ENCODE data around the gene ADARB2.
"Not testable (repeated sequence)": the region's sequence is repeated elsewhere in the genome, so short reads cannot be mapped to it uniquely, and the experiment has no call there.

Gene ADARB2

GRCh38 chr10:1172256-1172984, 564.9 kb downstream of the ADARB2 start:
- DNase-seq, result no peak

GRCh38 chr10:1171586-1171985, 565.7 kb downstream of the ADARB2 start:
- no peak for DNase-seq

DNA sequence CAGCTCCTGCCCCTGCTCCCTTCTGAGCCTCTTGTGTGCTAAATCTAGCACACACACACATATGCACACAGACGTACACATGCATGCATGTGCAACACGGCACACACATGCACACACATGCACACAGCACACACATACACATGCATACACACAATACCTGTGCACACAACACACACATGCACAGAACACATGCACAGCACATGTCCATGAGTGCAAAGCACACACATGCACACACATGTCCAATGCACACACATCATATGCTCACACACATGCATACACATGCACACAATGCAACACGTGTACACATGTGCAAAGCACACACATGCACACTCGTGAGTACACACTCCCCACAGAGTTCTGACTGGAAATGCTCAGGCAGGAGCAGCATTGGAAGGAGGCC, 566.1 kb downstream of the ADARB2 start:
- DNase-seq, result no peak

DNA sequence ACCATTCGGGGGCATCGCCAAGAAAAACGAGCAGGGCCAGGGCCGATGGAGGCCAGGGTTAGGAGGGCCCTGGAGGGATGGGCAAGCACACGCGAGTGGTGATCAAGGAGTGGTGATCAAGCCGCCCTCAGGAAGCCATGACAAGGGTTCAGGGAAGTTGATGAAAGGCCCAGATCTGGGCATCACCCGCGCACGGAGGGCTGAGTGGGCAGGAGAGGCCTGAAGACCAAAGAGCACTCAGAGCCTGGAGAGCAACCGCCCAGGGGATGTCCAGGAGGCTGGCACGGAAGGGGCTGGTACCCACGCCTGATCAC, 566.5 kb downstream of the ADARB2 start:
- DNase-seq, result no peak

- DNase-seq, result no peak
Observed at GRCh38 chr10:1169981-1170866, 567.1 kb downstream of the ADARB2 start.

DNA sequence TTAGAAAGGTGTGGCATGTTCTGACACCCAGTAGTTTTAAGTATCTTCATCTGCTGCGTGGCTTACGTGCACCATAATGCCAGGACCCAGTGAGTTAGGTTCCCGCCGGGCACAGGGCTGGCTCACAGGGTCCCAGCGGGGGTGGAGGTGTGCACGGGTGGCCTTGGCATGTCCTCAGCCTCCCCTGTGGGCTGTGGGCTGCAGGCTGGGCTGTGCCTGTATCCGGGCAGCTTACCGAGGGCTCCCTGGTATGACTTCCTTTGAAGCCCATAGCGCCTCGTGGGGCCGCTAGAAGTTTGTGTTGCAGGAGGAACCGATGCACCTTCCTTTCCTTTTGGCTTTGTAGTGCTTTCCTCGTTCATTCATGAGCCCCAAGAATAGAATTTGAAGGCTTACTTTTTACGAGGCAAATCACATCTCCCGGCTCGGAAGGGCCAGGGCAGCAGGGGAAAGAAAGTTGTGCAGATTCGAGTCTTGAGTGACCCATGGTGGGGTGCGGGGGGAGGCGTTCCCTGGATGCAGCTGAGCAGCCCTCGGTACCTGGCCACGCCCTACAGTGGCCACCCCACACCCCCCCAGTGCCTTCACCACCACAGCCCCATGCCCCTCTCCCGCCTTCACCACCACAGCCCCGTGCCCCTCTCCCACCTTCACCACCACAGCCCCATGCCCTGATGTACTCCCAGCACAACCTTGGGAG, 568.0 kb downstream of the ADARB2 start:
- no peak for DNase-seq

DNA sequence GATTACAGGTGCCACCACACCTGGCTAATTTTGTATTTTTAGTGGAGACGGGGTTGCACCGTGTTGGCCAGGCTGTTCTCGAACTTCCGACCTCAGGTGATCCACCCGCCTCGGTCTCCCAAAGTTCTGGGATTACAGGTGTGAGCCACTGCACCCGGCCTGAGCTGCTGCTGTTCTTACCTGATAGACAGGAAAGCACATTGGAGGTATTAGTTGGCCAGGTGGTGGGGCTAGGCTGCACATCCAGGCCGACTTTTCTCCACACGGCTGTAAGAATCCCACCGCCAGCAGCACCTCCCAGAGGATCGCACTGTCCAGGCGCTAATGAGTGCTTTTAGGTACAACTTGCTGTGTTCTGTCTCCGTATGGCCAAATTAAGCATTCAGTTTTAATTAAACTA, 568.6 kb downstream of the ADARB2 start:
- DNase-seq, result peak; percentile 30

DNA sequence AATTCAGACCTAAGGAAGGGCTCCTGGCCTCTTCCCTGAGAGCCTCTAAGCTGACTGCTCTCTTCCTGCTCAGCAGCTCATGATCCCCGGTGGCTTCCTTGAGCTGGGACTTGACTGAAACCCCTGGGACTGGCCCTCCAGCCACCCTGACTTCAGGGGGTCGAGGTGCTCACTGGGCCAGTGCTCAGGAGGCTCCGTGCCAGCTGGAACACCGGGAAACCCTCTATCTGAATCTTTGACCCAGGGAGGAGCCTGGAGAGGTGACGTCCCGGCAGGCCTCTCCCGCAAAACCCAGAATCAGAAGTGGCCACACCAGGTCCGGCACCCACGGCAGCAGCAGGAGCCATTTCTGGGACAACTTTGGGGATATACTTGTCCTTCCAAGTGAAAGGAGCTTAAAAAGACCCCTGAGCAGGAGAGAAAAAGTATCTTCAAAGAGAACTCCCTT, 570.5 kb downstream of the ADARB2 start:
- DNase-seq, result no peak

- DNase-seq, result no peak
Observed at GRCh38 chr10:1166101-1166827, 571.1 kb downstream of the ADARB2 start.

- no peak for DNase-seq
Observed at GRCh38 chr10:1163831-1164230, 573.5 kb downstream of the ADARB2 start.

GRCh38 chr10:1163204-1163660, 574.1 kb downstream of the ADARB2 start:
- no peak for DNase-seq

- DNase-seq, result no peak
Observed at GRCh38 chr10:1162481-1163203, 574.7 kb downstream of the ADARB2 start.

DNA sequence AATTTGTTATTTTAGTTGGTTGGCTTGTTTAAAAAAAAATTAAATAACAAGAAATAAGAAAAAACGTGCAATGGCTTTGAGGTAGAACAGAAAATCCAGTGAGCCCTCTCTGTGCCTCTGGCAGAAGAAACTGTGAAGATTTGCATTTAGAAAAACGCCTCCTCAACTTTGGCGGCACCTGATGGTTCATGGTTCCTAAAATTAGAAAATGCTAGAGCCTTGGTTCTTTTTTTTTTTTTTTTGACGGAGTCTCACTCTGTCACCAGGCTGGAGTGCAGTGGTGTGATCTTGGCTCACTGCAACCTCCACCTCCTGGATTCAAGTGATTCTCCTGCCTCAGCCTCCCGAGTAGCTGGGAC, 576.0 kb downstream of the ADARB2 start:
- DNase-seq, result not testable (repeated sequence)

- no peak for DNase-seq
Observed at GRCh38 chr10:1160561-1161314, 576.6 kb downstream of the ADARB2 start.

GRCh38 chr10:1159131-1160061, 577.9 kb downstream of the ADARB2 start:
- DNase-seq, result no peak

- not testable (repeated sequence) for DNase-seq
Observed at GRCh38 chr10:1158536-1158935, 578.8 kb downstream of the ADARB2 start.

DNA sequence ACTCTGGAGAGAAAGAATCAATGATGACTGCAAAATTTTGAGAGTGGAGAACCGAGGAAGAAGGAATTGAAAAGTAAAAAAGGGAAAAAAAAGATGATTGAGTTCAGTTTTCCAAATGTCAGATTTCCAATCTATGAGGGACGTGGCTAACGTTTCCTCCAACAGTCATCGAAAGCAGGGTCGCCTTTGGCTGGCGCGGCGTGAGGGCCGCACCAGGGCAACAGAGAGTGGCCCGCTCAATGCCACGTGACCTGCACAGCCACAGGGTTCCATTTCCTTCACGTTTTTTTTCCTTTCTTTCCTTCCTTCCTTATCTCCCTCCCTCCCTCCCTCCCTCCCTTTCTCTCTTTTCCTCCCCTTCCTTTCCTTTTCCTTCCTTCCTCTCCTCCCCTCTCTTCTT, 579.3 kb downstream of the ADARB2 start:
- no peak for DNase-seq

GRCh38 chr10:1157615-1157933, 579.8 kb downstream of the ADARB2 start:
- DNase-seq, result no peak

DNA sequence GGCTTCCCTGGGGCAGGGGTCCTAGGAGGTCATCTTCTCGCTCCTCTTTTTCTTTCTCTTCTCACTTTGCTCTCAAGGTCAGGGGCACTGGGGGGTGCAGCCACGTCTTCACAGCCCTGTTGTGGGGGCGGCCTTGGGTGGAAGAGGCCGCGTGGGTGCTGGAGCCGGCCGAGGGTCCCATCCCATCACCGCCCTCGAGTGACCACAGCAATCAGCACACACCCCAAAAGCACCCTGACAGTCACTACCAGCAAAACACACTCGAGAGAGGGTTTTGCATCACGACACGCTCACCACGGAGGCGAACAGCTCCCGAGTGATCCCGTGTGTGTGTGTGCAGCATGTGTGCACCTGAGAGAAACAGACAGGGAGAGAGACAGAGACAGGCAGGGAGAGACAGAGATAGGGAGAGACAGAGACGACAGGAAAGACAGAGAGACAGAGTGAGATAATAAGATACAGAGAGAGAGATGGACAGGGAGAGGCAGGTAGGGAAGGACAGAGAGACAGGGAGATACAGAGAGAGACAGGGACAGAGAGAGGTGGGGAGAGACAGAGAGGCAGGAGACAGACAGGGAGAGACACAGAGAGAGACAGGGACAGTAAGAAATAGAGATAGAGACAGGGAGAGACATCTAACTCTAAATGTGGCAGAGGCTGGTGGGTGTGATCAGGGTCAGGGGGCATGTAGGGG, 580.3 kb downstream of the ADARB2 start:
- no peak for DNase-seq

DNA sequence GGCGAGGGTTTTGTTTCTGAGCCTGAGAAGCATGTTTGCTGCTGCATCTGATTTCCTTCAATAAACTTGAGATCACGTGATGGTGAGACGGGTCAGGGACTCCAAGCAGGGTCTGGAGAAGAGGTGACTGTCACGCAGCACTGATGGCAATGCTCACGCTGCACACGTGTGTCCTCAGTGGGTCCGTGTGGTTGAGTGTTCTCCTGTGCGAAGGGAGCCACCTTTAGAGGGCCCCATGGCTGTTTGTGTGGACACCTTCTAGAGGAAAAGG, 580.8 kb downstream of the ADARB2 start:
- DNase-seq, result no peak

Data from NCI-H146 (cell line).